SK-N-SH treated with all-trans-retinoic acid at 6 μM for 48 hours (cell line): ENCODE data around the gene EFNA3.

Experiments
- ATAC-seq: fragments of 200-7000 bp; cut with Tn5 transposase; 3 replicates; pipeline ENCODE4 v1.9.1; 2020; ENCODE audit warnings: mild to moderate bottlenecking, moderate library complexity
- BACH2 ChIP-seq: fragments of 250-450 bp; sonication (Bioruptor Pico); IDR thresholded peaks from 2 replicates; pipeline ENCODE4 v1.9.0; 2021; ENCODE audit warnings: mild to moderate bottlenecking, borderline replicate concordance
- CREB5 ChIP-seq: fragments of 250-450 bp; sonication (Bioruptor Pico); IDR thresholded peaks from 2 replicates; pipeline ENCODE4 v1.5.1; 2020; ENCODE audit warnings: low read depth, mild to moderate bottlenecking, moderate library complexity
- ISL1 ChIP-seq: fragments of 250-450 bp; sonication (Bioruptor Pico); IDR thresholded peaks from 2 replicates; pipeline ENCODE4 v2.1.2; 2022; ENCODE audit warnings: mild to moderate bottlenecking, moderate library complexity
- OSR1 ChIP-seq: fragments of 250-450 bp; sonication (Bioruptor Pico); IDR thresholded peaks from 2 replicates; pipeline ENCODE4 v1.8.0; 2022; ENCODE audit warnings: moderate library complexity, mild to moderate bottlenecking, inconsistent platforms
- PPARA ChIP-seq: fragments of 250-450 bp; sonication (Bioruptor Pico); IDR thresholded peaks from 2 replicates; pipeline ENCODE4 v1.5.0; 2020; ENCODE audit warnings: mild to moderate bottlenecking, borderline replicate concordance
- RARB ChIP-seq: fragments of 250-450 bp; sonication (Bioruptor Pico); IDR thresholded peaks from 2 replicates; pipeline ENCODE4 v1.8.0; 2021; ENCODE audit warnings: mild to moderate bottlenecking, moderate library complexity
- SNAI2 ChIP-seq: fragments of 250-450 bp; sonication (Bioruptor Pico); IDR thresholded peaks from 2 replicates; pipeline ENCODE4 v1.5.0; 2020; ENCODE audit warnings: mild to moderate bottlenecking, moderate library complexity
- TCF4 ChIP-seq: fragments of 250-450 bp; sonication (Bioruptor Pico); IDR thresholded peaks from 2 replicates; pipeline ENCODE4 v1.8.0; 2021; ENCODE audit warnings: mild to moderate bottlenecking, moderate library complexity, borderline replicate concordance
- TOX ChIP-seq: fragments of 250-450 bp; sonication (Bioruptor Pico); IDR thresholded peaks from 2 replicates; pipeline ENCODE4 v1.8.0; 2021; ENCODE audit warnings: mild to moderate bottlenecking, moderate library complexity, borderline replicate concordance
- TSHZ2 ChIP-seq: fragments of 250-450 bp; sonication (Bioruptor Pico); IDR thresholded peaks from 2 replicates; pipeline ENCODE4 v1.5.0; 2020; ENCODE audit warnings: mild to moderate bottlenecking, moderate library complexity
- ZC3H10 ChIP-seq: fragments of 250-450 bp; sonication (Bioruptor Pico); IDR thresholded peaks from 2 replicates; pipeline ENCODE4 v1.5.1; 2021; ENCODE audit warnings: mild to moderate bottlenecking, moderate library complexity
- ZFP3 ChIP-seq: fragments of 250-450 bp; sonication (Bioruptor Pico); IDR thresholded peaks from 2 replicates; pipeline ENCODE4 v1.5.0; 2020; ENCODE audit warnings: mild to moderate bottlenecking, moderate library complexity
- ZFP30 ChIP-seq: fragments of 450-650 bp; formaldehyde crosslinking; IDR thresholded peaks from 2 replicates; pipeline ENCODE4 v1.5.0; 2022; ENCODE audit warnings: mild to moderate bottlenecking, moderate library complexity
- ZNF565 ChIP-seq: fragments of 450-650 bp; formaldehyde crosslinking; conservative IDR thresholded peaks from 2 replicates; pipeline ENCODE4 v1.5.0; 2020; ENCODE audit warnings: low read depth, mild to moderate bottlenecking, moderate library complexity
- ZNF70 ChIP-seq: fragments of 450-650 bp; formaldehyde crosslinking; IDR thresholded peaks from 2 replicates; pipeline ENCODE4 v1.5.0; 2020; ENCODE audit warnings: mild to moderate bottlenecking, moderate library complexity
- ZNF8 ChIP-seq: fragments of 450-650 bp; formaldehyde crosslinking; IDR thresholded peaks from 2 replicates; pipeline ENCODE4 v1.5.0; 2020; ENCODE audit warnings: mild to moderate bottlenecking, moderate library complexity
- TF ChIP-seq, protein P1 (sequence below): fragments of 250-450 bp; sonication (Bioruptor Pico); IDR thresholded peaks from 2 replicates; pipeline ENCODE4 v1.8.0; 2021; ENCODE audit warnings: low read depth, mild to moderate bottlenecking, moderate library complexity, borderline replicate concordance

Gene EFNA3

GRCh38 chr1:155076371-155076770 lies 2.3 kb upstream of the EFNA3 start:
- no peak for ATAC-seq
- TF ChIP-seq ZNF565 (CRISPR knock-in tag) (no peak), ZFP3 (CRISPR knock-in tag) (no peak)

- ATAC-seq: no peak
Measured at GRCh38 chr1:155077346-155077745, 1.3 kb upstream of the EFNA3 start.

GRCh38 chr1:155077758-155078445 lies 735 bp upstream of the EFNA3 start:
- no peak for TF ChIP-seq ISL1 (CRISPR knock-in tag)
- TF ChIP-seq ZNF8 (CRISPR knock-in tag): no peak
- no peak for ATAC-seq

More at GRCh38 chr1:155077346-155077745, 1.3 kb upstream of the EFNA3 start:
- TF ChIP-seq RARB (CRISPR knock-in tag) (no peak), BACH2 (no peak), ZNF70 (CRISPR knock-in tag) (no peak), ZFP30 (CRISPR knock-in tag) (no peak), TCF4 (no peak), ZC3H10 (no peak)
- TF ChIP-seq, protein P1, sequence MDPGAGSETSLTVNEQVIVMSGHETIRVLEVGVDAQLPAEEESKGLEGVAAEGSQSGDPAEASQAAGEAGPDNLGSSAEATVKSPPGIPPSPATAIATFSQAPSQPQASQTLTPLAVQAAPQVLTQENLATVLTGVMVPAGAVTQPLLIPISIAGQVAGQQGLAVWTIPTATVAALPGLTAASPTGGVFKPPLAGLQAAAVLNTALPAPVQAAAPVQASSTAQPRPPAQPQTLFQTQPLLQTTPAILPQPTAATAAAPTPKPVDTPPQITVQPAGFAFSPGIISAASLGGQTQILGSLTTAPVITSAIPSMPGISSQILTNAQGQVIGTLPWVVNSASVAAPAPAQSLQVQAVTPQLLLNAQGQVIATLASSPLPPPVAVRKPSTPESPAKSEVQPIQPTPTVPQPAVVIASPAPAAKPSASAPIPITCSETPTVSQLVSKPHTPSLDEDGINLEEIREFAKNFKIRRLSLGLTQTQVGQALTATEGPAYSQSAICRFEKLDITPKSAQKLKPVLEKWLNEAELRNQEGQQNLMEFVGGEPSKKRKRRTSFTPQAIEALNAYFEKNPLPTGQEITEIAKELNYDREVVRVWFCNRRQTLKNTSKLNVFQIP: no peak

DNA sequence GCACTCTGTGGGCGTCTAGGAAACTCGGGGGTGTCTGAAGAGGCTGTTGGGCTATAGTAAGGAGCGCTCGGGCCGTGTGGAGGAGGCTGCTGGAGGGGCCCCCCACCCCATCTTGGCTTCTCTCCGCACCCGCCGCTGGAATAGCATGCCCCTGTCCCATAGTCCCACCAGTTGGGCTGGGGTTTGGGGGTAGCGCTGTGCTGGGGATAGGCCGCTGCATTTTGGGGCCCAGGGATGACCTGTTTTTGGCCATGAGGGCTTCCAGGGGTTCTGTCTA lies 511 bp downstream of the EFNA3 start:
- ATAC-seq: peak; percentile 7
- TF ChIP-seq TCF4 (no peak), ISL1 (CRISPR knock-in tag) (no peak), ZC3H10 (no peak)

- TF ChIP-seq BACH2 (no peak), ZNF8 (CRISPR knock-in tag) (no peak), OSR1 (CRISPR knock-in tag) (no peak), RARB (CRISPR knock-in tag) (no peak), PPARA (CRISPR knock-in tag) (no peak), TSHZ2 (no peak), CREB5 (CRISPR knock-in tag) (no peak), TOX (no peak), SNAI2 (CRISPR knock-in tag) (no peak), ZFP30 (CRISPR knock-in tag) (no peak), ZNF70 (CRISPR knock-in tag) (no peak)
- TF ChIP-seq, protein P1: no peak
- peak; percentile 17 for ATAC-seq
Measured at GRCh38 chr1:155079487-155080311, 1.1 kb downstream of the EFNA3 start.
